GM12878 (cell line): ENCODE measurements around the gene FKBP1B. TPM values are rescaled to one million over a fixed set of nuclear protein-coding genes. Genes with fewer than 3 reads are reported as not detected.
"Not testable (repeated sequence)": the region's sequence is repeated elsewhere in the genome, so short reads cannot be mapped to it uniquely, and the experiment has no call there.

ENCODE experiments used
- ATAC-seq: fragments of 200-7000 bp; cut with Tn5 transposase; 3 replicates; pipeline ENCODE4 v1.9.1; 2020; ENCODE audit warnings: mild to moderate bottlenecking, moderate library complexity
- BruUV-seq: library from RNA; stranded (reverse); fragments of 400-500 nt; replicated peaks from 2 replicates; lab custom pipeline; 2021; lab: Mats Ljungman, UMichigan
- CTCF ChIA-PET: fragments of 300-600 bp; sonication (Branson Sonifier 250); formaldehyde crosslinking; extraction: SDS; loops from one replicate; lab custom pipeline; 2021; ENCODE audit warnings: inconsistent platforms; lab: Yijun Ruan, JAX
- POLR2A ChIA-PET: fragments of 350-600 bp; formaldehyde crosslinking; extraction: SDS; loops from one replicate; lab custom pipeline; 2021; ENCODE audit warnings: inconsistent platforms; lab: Charles Lee
- RAD21 ChIA-PET: fragments of 300-600 bp; sonication (Branson Sonifier 250); formaldehyde crosslinking; loops from one replicate; lab custom pipeline; 2023; ENCODE audit warnings: antibody characterized with exemption; ENCODE audit not compliant: unreplicated experiment; lab: Charles Lee
- SMC1A ChIA-PET: fragments of 300-600 bp; sonication (Branson Sonifier 250); formaldehyde crosslinking; loops from one replicate; lab custom pipeline; 2023; ENCODE audit not compliant: unreplicated experiment, uncharacterized antibody; lab: Charles Lee
- DNase-seq: peaks from one replicate; pipeline ENCODE4 v3.0.0-alpha.2; 2011; ENCODE audit warnings: low read depth, low spot score
- FAIRE-seq: peaks from 3 replicates; lab custom pipeline; 2011; peaks lifted over from hg19 to GRCh38; lab: Jason Lieb, UNC
- H2AFZ ChIP-seq: 2 replicates; pipeline ENCODE4 v1.6.0; 2011; ENCODE audit warnings: low read depth, low read length, control low read depth; ENCODE audit not compliant: control insufficient read depth
- H3K27ac ChIP-seq: 2 replicates; pipeline ENCODE4 v1.5.1; 2011; ENCODE audit warnings: control low read depth; ENCODE audit not compliant: control insufficient read depth, insufficient read depth
- H3K27me3 ChIP-seq, 2 experiments: replicated peaks in 1 of 2; 2 replicates each; pipeline versions ENCODE4 v1.6.0 to v1.6.1; 2011; ENCODE audit warnings: low read length in 1 of 2; ENCODE audit not compliant: control insufficient read depth in 2 of 2, insufficient read depth in 2 of 2
- H3K36me3 ChIP-seq, 2 experiments: 2 replicates each; pipeline ENCODE4 v1.5.1; 2011; ENCODE audit warnings: low read length in 1 of 2; ENCODE audit not compliant: control insufficient read depth in 2 of 2, insufficient read depth in 2 of 2
- H3K4me1 ChIP-seq: 2 replicates; pipeline ENCODE4 v1.6.1; 2011; ENCODE audit warnings: mild to moderate bottlenecking, low read length, moderate library complexity, mixed read lengths; ENCODE audit not compliant: control insufficient read depth, insufficient read depth
- H3K4me2 ChIP-seq: 2 replicates; pipeline ENCODE4 v1.6.0; 2011; ENCODE audit warnings: control low read depth; ENCODE audit not compliant: control insufficient read depth, insufficient read depth
- H3K4me3 ChIP-seq: fragments of 200-600 bp; sonication (generic); 2 replicates; pipeline ENCODE4 v1.5.1; 2016
- H3K79me2 ChIP-seq: 2 replicates; pipeline ENCODE4 v1.6.0; 2011; ENCODE audit warnings: low read length; ENCODE audit not compliant: control insufficient read depth, insufficient read depth
- H3K9ac ChIP-seq: 2 replicates; pipeline ENCODE4 v1.8.0; 2011; ENCODE audit warnings: low read length, control low read depth, mixed read lengths; ENCODE audit not compliant: control insufficient read depth, insufficient read depth
- H3K9me3 ChIP-seq: replicated peaks from 3 replicates; pipeline ENCODE4 v1.5.1; 2011; ENCODE audit warnings: mild to moderate bottlenecking, low read length; ENCODE audit not compliant: control insufficient read depth, insufficient read depth
- H4K20me1 ChIP-seq: 2 replicates; pipeline ENCODE4 v1.6.0; 2011; ENCODE audit not compliant: control insufficient read depth, insufficient read depth
- CEBPZ ChIP-seq: fragments of 150-350 bp; IDR thresholded peaks from 2 replicates; pipeline ENCODE4 v1.6.1; 2016; ENCODE audit warnings: low read depth, low read length
- DPF2 ChIP-seq: fragments of 450-650 bp; IDR thresholded peaks from 2 replicates; pipeline ENCODE4 v1.6.1; 2017; ENCODE audit warnings: mild to moderate bottlenecking
- EED ChIP-seq: sonication (generic); IDR thresholded peaks from 2 replicates; pipeline ENCODE4 v1.6.1; 2016; ENCODE audit warnings: antibody characterized with exemption, low read depth
- NR2C1 ChIP-seq: fragments of 450-650 bp; IDR thresholded peaks from 2 replicates; pipeline ENCODE4 v1.6.1; 2017; ENCODE audit warnings: antibody characterized with exemption, mild to moderate bottlenecking, moderate library complexity
- SMAD5 ChIP-seq: IDR thresholded peaks from 2 replicates; pipeline ENCODE4 v1.6.1; 2016; ENCODE audit warnings: antibody characterized with exemption, low read depth
- USF2 ChIP-seq: IDR thresholded peaks from 2 replicates; pipeline ENCODE4 v1.6.1; 2011; ENCODE audit warnings: low read depth, low read length, improper control_type of control experiment, borderline replicate concordance
- WGBS: methylation state at CpG from one replicate; pipeline ENCODE4 v1.1.6; 2016; ENCODE audit warnings: low lambda C conversion rate; ENCODE audit not compliant: insufficient replicate concordance, insufficient coverage; ENCODE audit errors: missing lambda C conversion rate; 5-methylcytosine and 5-hydroxymethylcytosine counted together
- in situ Hi-C: fragments of 300-500 bp; cut with MboI; formaldehyde crosslinking; loops from 9 replicates; pipeline ENCODE4 v1.14.3; 2018; ENCODE audit warnings: mixed read lengths
- intact Hi-C: fragments of 100-400 bp; cut with micrococcal nuclease; formaldehyde crosslinking; loops from one replicate; pipeline ENCODE4 v1.14.2; 2022; ENCODE audit not compliant: unreplicated experiment
- polyA plus RNA-seq, 11 experiments: library from polyadenylated mRNA; depleted of rRNA in 4 of 11; unstranded in 6 of 11; stranded (reverse) in 5 of 11; fragments of >200 nt; fragmentation: Nextera tagmentation in 4 of 11; fragmentation: Illumina TruSeq in 1 of 11; extraction: Ambion mirVana in 4 of 11; extraction: Trizol in 1 of 11; gene quantifications; 1 replicate in 1 of 11; 2 replicates in 10 of 11; pipeline versions ENCODE4 v1.2.1 to v1.2.3, GENCODE V29; 2011 to 2016; ENCODE audit warnings: inconsistent platforms in 2 of 11, missing spikeins in 2 of 11, low read depth in 1 of 11
- total RNA-seq, 4 experiments: library from RNA; depleted of rRNA in 3 of 4; stranded (reverse); fragments of >200 nt in 3 of 4; fragmentation: Illumina TruSeq in 1 of 4; extraction: Trizol in 1 of 4; gene quantifications; 2 replicates each; pipeline versions ENCODE4 v1.2.1 to v1.2.3, GENCODE V29; 2013 to 2021
- TF ChIP-seq, protein P1 (sequence below): IDR thresholded peaks from 2 replicates; pipeline ENCODE4 v1.6.1; 2011; ENCODE audit warnings: low read depth, mild to moderate bottlenecking, low read length, moderate library complexity, borderline replicate concordance; ENCODE audit errors: extremely low read depth
- TF ChIP-seq, protein P2 (sequence below): IDR thresholded peaks from 2 replicates; pipeline ENCODE4 v1.6.1; 2012; ENCODE audit warnings: low read length, inconsistent platforms

Gene FKBP1B
- total and polyA plus RNA-seq, 10 of the 15 experiments (the other 5 are each of a cell fraction or from before 2014, with no cell fraction given), result 0.18 to 0.53 (median 0.24) TPM

GRCh38 chr2:24088821-24089359 lies 39.3 kb downstream of the FKBP1B start:
- no peak for FAIRE-seq
- H3K4me1 ChIP-seq, result peaks cover 5% of the 10 kb centered on the region
- no peak overlapping the region for H3K27ac ChIP-seq
- H4K20me1 ChIP-seq, result no peaks in the 10 kb centered on the region
- no peak overlapping the region for H3K4me3 ChIP-seq
- ChIA-PET CTCF (interaction anchor here (0.7 to 1.4 kb wide), 2 partner anchors 23 to 31 kb away, joined by 3 to 4 read pairs; no protein-coding TSS in a partner anchor), POLR2A (interaction anchor here (0.6 kb wide), 1 partner anchor 20 kb away, joined by 3 read pairs; no protein-coding TSS in a partner anchor), SMC1A (interaction anchor here (1.5 kb wide), 1 partner anchor 19 kb away, joined by 4 read pairs; no protein-coding TSS in a partner anchor), RAD21 (interaction anchor here (2.0 kb wide), 1 partner anchor 264 kb away, joined by 5 read pairs; no protein-coding TSS in a partner anchor)
- H3K9ac ChIP-seq, result no peak overlapping the region
- no peak for ATAC-seq
- TF ChIP-seq USF2, result no peak
- TF ChIP-seq DPF2, result no peak
- TF ChIP-seq, protein P1, sequence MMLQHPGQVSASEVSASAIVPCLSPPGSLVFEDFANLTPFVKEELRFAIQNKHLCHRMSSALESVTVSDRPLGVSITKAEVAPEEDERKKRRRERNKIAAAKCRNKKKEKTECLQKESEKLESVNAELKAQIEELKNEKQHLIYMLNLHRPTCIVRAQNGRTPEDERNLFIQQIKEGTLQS, result no peak
- no peak for TF ChIP-seq NR2C1
- TF ChIP-seq CEBPZ, result no peak
- no peak for TF ChIP-seq SMAD5
- no peak for TF ChIP-seq EED
- TF ChIP-seq, protein P2, sequence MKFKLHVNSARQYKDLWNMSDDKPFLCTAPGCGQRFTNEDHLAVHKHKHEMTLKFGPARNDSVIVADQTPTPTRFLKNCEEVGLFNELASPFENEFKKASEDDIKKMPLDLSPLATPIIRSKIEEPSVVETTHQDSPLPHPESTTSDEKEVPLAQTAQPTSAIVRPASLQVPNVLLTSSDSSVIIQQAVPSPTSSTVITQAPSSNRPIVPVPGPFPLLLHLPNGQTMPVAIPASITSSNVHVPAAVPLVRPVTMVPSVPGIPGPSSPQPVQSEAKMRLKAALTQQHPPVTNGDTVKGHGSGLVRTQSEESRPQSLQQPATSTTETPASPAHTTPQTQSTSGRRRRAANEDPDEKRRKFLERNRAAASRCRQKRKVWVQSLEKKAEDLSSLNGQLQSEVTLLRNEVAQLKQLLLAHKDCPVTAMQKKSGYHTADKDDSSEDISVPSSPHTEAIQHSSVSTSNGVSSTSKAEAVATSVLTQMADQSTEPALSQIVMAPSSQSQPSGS, result no peak
- no peak overlapping the region for H2AFZ ChIP-seq
- H3K79me2 ChIP-seq, result no peaks in the 10 kb centered on the region
- in situ Hi-C loops (loop anchor here (5.0 kb wide), 1 partner anchor 262 kb away; no protein-coding TSS in a partner anchor), intact Hi-C loops (no loop called here)
- BruUV-seq, result no TSS peak
- H3K27me3 ChIP-seq, result no peaks in the 10 kb centered on the region
- WGBS, result 70% methylated on average over 2 of the region's 2 CpGs
- DNase-seq, result no peak
- no peaks in the 10 kb centered on the region for H3K36me3 ChIP-seq
- no peak overlapping the region for H3K4me2 ChIP-seq
- no peaks in the 10 kb centered on the region for H3K9me3 ChIP-seq

GRCh38 chr2:24093270-24093669 lies 43.7 kb downstream of the FKBP1B start:
- SMC1A ChIA-PET, result not testable (repeated sequence)

More at GRCh38 chr2:24093270-24093669, 43.7 kb downstream of the FKBP1B start:
- H3K79me2 ChIP-seq, H3K27ac ChIP-seq, H3K4me3 ChIP-seq, H3K4me1 ChIP-seq, H3K4me2 ChIP-seq, BruUV-seq, H3K27me3 ChIP-seq, FAIRE-seq, H3K9me3 ChIP-seq, CTCF ChIA-PET, H2AFZ ChIP-seq, H3K9ac ChIP-seq, ATAC-seq, H4K20me1 ChIP-seq, in situ Hi-C loops, DNase-seq, H3K36me3 ChIP-seq, intact Hi-C loops, RAD21 ChIA-PET: not testable (repeated sequence)
- WGBS, result 96% methylated on average over 2 of the region's 5 CpGs
- POLR2A ChIA-PET, result interaction anchor here (1.0 kb wide), 1 partner anchor 30 kb away, joined by 5 read pairs; the partner anchor contains the start of gene PFN4
